Measurements from ENCODE around the gene ZNF76. TPM values are rescaled to one million over a fixed set of nuclear protein-coding genes. Genes with fewer than 3 reads are reported as not detected.

The ZNF76 gene
- total RNA-seq, 4 donors from 2014 or later, result 19.6 to 52.5 (median 27.5) TPM

GRCh38 chr6:35236223-35236622, 23.3 kb upstream of the ZNF76 start:
- no peaks in the 10 kb centered on the region for H3K27me3 ChIP-seq
- H3K4me1 ChIP-seq, result no peaks in the 10 kb centered on the region
- no peaks in the 10 kb centered on the region for H3K9me3 ChIP-seq
- WGBS, result 98% methylated on average over 5 of the region's 5 CpGs
- H3K36me3 ChIP-seq, result no peaks in the 10 kb centered on the region
- H3K27ac ChIP-seq, result no peak overlapping the region
- TF ChIP-seq CTCF (IDR thresholded peaks at IDR 0.05) (no peak), EP300 (IDR thresholded peaks at IDR 0.05) (no peak), POLR2AphosphoS5 (IDR thresholded peaks at IDR 0.05) (no peak), POLR2A (IDR thresholded peaks at IDR 0.05) (no peak)
- H3K4me3 ChIP-seq, result no peak overlapping the region
- DNase-seq (ENCODE audit: low spot score in 2 of 2), result no peak

- no peak overlapping the region for H3K27ac ChIP-seq
- no peak for TF ChIP-seq EP300 (IDR thresholded peaks at IDR 0.05)
- TF ChIP-seq CTCF (IDR thresholded peaks at IDR 0.05), result no peak
- TF ChIP-seq POLR2A (IDR thresholded peaks at IDR 0.05), result no peak
- TF ChIP-seq POLR2AphosphoS5 (IDR thresholded peaks at IDR 0.05), result no peak
- H3K4me3 ChIP-seq, result no peak overlapping the region
- H3K4me1 ChIP-seq, result no peaks in the 10 kb centered on the region
- no peak for DNase-seq (ENCODE audit: low spot score in 2 of 2)
- H3K27me3 ChIP-seq, result no peaks in the 10 kb centered on the region
- H3K9me3 ChIP-seq, result no peaks in the 10 kb centered on the region
- 84% methylated on average over 3 of the region's 3 CpGs for WGBS
- H3K36me3 ChIP-seq, result no peaks in the 10 kb centered on the region
Observed at GRCh38 chr6:35237476-35237875, 22.1 kb upstream of the ZNF76 start.

- Histone ChIP-seq H3K4me3 (no peak overlapping the region), H3K36me3 (peaks cover 3% of the 10 kb centered on the region), H3K27me3 (no peaks in the 10 kb centered on the region), H3K4me1 (no peaks in the 10 kb centered on the region), H3K9me3 (no peaks in the 10 kb centered on the region), H3K27ac (no peak overlapping the region)
- 42% methylated on average over 3 of the region's 3 CpGs for whole genome bisulfite sequencing
- DNase-seq (ENCODE audit: low spot score in 2 of 2), result no peak
- no peak for TF ChIP-seq POLR2A (IDR thresholded peaks at IDR 0.05)
- TF ChIP-seq POLR2AphosphoS5 (IDR thresholded peaks at IDR 0.05), result no peak
- TF ChIP-seq EP300 (IDR thresholded peaks at IDR 0.05), result no peak
Observed at GRCh38 chr6:35238843-35239289, 20.7 kb upstream of the ZNF76 start.

- TF ChIP-seq EP300 (IDR thresholded peaks at IDR 0.05) (no peak), POLR2A (IDR thresholded peaks at IDR 0.05) (no peak), POLR2AphosphoS5 (IDR thresholded peaks at IDR 0.05) (no peak), CTCF (IDR thresholded peaks at IDR 0.05) (no peak)
- Histone ChIP-seq H3K27me3 (no peaks in the 10 kb centered on the region), H3K9me3 (no peaks in the 10 kb centered on the region), H3K27ac (no peak overlapping the region), H3K4me1 (no peaks in the 10 kb centered on the region), H3K36me3 (peaks cover 3% of the 10 kb centered on the region), H3K4me3 (no peak overlapping the region)
- no peak for DNase-seq (ENCODE audit: low spot score in 2 of 2)
- WGBS, result 89% methylated on average over 4 of the region's 4 CpGs
Observed at GRCh38 chr6:35239581-35239980, 20.0 kb upstream of the ZNF76 start.

- no peak overlapping the region for H3K4me3 ChIP-seq
- no peaks in the 10 kb centered on the region for H3K9me3 ChIP-seq
- H3K27ac ChIP-seq, result no peak overlapping the region
- TF ChIP-seq POLR2A (IDR thresholded peaks at IDR 0.05) (no peak), POLR2AphosphoS5 (IDR thresholded peaks at IDR 0.05) (no peak), EP300 (IDR thresholded peaks at IDR 0.05) (no peak), CTCF (IDR thresholded peaks at IDR 0.05) (peak; percentile 63 to 90)
- H3K36me3 ChIP-seq, result peaks cover 16% of the 10 kb centered on the region
- 47% methylated on average over 11 of the region's 12 CpGs for WGBS
- no peaks in the 10 kb centered on the region for H3K27me3 ChIP-seq
- DNase-seq (ENCODE audit: low spot score in 2 of 2), result no peak
- H3K4me1 ChIP-seq, result no peaks in the 10 kb centered on the region
Observed at GRCh38 chr6:35240838-35241801, 18.4 kb upstream of the ZNF76 start.

Data from suprapubic skin (tissue), 4 donors.